ENCODE data around the gene LIME1. TPM values are rescaled to one million over a fixed set of nuclear protein-coding genes. Genes with fewer than 3 reads are reported as not detected.

Gene LIME1
- total and polyA plus RNA-seq, 2 of the 8 experiments (the other 6 are each of a cell fraction or from before 2014, with no cell fraction given), result 4.5 to 5.9 TPM

DNA sequence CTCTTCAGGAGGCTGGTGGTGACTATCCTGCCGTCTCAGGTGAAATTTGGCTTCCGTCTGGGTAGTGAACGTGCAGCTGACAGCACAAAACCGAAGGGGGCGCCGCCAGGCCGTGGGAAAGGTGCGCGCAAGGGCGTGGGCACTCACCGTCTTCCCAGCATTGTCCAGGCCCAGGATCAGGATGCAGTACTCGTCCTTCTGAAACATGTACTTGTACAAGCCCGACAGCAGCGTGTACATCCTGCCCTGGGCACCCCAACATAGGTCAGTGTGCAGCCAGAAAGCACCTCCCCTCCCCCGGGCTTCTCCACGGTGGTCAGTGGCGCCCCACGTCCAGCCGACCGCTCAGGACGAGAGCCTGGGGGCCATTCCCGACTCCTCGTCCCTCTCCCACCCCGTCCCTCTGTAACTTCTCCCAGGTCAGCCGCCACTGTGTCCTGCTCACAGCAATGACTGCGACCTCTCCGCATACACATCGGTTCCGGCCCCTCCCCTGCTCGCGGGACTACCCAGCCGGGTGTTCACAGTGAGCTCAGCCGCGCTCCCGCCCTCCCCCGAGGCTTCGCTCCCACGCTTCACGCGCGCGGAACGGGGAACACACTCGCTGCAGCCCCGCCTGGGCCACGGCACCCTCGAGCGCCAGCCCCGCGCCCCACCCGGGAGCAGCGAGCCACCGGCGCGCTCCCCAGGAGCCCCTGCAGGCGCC is 29.5 kb upstream of the LIME1 start:
- Histone ChIP-seq H2AFZ (ENCODE audit: low read length) (no peak overlapping the region), H4K20me1 (replicated peaks in 1 of 2; ENCODE audit: control insufficient read depth in 1 of 2, insufficient read depth in 2 of 2, low read length in 2 of 2) (peaks cover 8 to 16% of the 10 kb centered on the region in 2 experiments), H2AK5ac (ENCODE audit: low read depth, low read length) (no peak overlapping the region), H3K36me3 (ENCODE audit: control insufficient read depth in 2 of 4, insufficient read depth in 4 of 4, low read length in 3 of 4) (peaks cover 3 to 26% (median 12%) of the 10 kb centered on the region in 4 experiments), H3K14ac (ENCODE audit: insufficient read length) (no peak overlapping the region), H3K18ac (ENCODE audit: extremely low read depth, low read length) (no peak overlapping the region; the same call in 1 of the 2 replicates), H3K23me2 (ENCODE audit: low read depth, low read length) (peaks cover 5% of the 10 kb centered on the region; the same call in 1 of the 2 replicates), H2BK12ac (ENCODE audit: low read depth, low read length) (no peak overlapping the region), H3K27ac (ENCODE audit: low read depth, low read length) (no peak overlapping the region), H3K9ac (replicated peaks in 1 of 4; ENCODE audit: extremely low read depth in 1 of 4, low read depth in 3 of 4, low read length in 3 of 4) (peak overlapping the region; percentile 6 to 80 (median 45); a peak in 4 of 7 replicates), H4K8ac (ENCODE audit: extremely low read depth, insufficient read depth, low read length) (peak overlapping the region; percentile 80), H3K23ac (ENCODE audit: insufficient read length) (no peak overlapping the region), H3K79me1 (ENCODE audit: low read depth, low read length) (peaks cover 10% of the 10 kb centered on the region; the same call in 1 of the 2 replicates), H4K5ac (ENCODE audit: insufficient read length, low read depth, low read length) (no peak overlapping the region), H3K27me3 (replicated peaks in 1 of 4; ENCODE audit: control insufficient read depth in 3 of 4, extremely low read depth in 1 of 4, insufficient read depth in 3 of 4, low read length in 3 of 4) (no peaks in the 10 kb centered on the region), H2BK5ac (ENCODE audit: low read depth, low read length) (no peak overlapping the region; the same call in 1 of the 2 replicates), H3K4me3 (ENCODE audit: extremely low read depth in 1 of 4, insufficient read depth in 2 of 4, low read depth in 3 of 4, low read length in 4 of 4) (peak overlapping the region; percentile 46 to 88 (median 74)), H3K4me2 (ENCODE audit: insufficient read depth in 1 of 2, low read depth in 2 of 2, low read length in 2 of 2) (peak overlapping the region; percentile 41 to 97), H3K9me3 (ENCODE audit: insufficient read depth in 2 of 2, low read depth in 1 of 2, low read length in 1 of 2) (no peaks in the 10 kb centered on the region), H3K56ac (replicated peaks; ENCODE audit: insufficient read length, low read depth, low read length) (no peak overlapping the region), H4K91ac (replicated peaks; ENCODE audit: insufficient read length, low read length) (peak overlapping the region; percentile 30), H2BK120ac (replicated peaks; ENCODE audit: low read depth, low read length) (no peak overlapping the region), H3K4ac (replicated peaks; ENCODE audit: insufficient read length, low read depth, low read length) (no peak overlapping the region), H2BK20ac (ENCODE audit: low read length) (no peak overlapping the region), H2BK15ac (ENCODE audit: low read length) (no peak overlapping the region), H3K4me1 (replicated peaks in 1 of 4; ENCODE audit: control insufficient read depth in 3 of 4, insufficient read depth in 4 of 4, low read length in 3 of 4) (peaks cover 0 to 11% (median 6%) of the 10 kb centered on the region in 4 experiments; a peak in 5 of 7 replicates), H3K79me2 (ENCODE audit: control insufficient read depth in 1 of 2, insufficient read depth in 2 of 2, low read length in 2 of 2) (peaks cover 0 to 47% of the 10 kb centered on the region in 2 experiments; a peak in 3 of 4 replicates)
- POLR2A ChIA-PET (ENCODE audit: partially characterized antibody), result interaction anchor here (1.0 to 4.7 kb wide), 14 partner anchors 10 to 158 kb away, joined by 3 to 49 read pairs (median 5); partner anchors contain the start of genes LIME1, SLC2A4RG, STMN3 and TNFRSF6B
- TF ChIP-seq BRCA1 (IDR thresholded peaks at IDR 0.05; ENCODE audit: low read depth, low read length) (no peak), NANOG (IDR thresholded peaks at IDR 0.05; ENCODE audit: insufficient read depth, low read depth, low read length, poor library complexity, severe bottlenecking) (no peak), SIN3A (conservative IDR thresholded peaks at IDR 0.05 in 1 of 2, IDR thresholded peaks at IDR 0.05 in 1 of 2; ENCODE audit: low read depth in 1 of 2, low read length in 2 of 2) (peak in 1 of 2 experiments; percentile 60; a peak in 2 of 4 replicates), RAD21 (IDR thresholded peaks at IDR 0.05 in 1 of 2, conservative IDR thresholded peaks at IDR 0.05 in 1 of 2; ENCODE audit: low read depth in 2 of 2, low read length in 2 of 2) (peak; percentile 68 to 73)
- TF ChIP-seq, protein P1, sequence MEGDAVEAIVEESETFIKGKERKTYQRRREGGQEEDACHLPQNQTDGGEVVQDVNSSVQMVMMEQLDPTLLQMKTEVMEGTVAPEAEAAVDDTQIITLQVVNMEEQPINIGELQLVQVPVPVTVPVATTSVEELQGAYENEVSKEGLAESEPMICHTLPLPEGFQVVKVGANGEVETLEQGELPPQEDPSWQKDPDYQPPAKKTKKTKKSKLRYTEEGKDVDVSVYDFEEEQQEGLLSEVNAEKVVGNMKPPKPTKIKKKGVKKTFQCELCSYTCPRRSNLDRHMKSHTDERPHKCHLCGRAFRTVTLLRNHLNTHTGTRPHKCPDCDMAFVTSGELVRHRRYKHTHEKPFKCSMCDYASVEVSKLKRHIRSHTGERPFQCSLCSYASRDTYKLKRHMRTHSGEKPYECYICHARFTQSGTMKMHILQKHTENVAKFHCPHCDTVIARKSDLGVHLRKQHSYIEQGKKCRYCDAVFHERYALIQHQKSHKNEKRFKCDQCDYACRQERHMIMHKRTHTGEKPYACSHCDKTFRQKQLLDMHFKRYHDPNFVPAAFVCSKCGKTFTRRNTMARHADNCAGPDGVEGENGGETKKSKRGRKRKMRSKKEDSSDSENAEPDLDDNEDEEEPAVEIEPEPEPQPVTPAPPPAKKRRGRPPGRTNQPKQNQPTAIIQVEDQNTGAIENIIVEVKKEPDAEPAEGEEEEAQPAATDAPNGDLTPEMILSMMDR (IDR thresholded peaks at IDR 0.05; ENCODE audit: control extremely low read depth in 1 of 3, insufficient read depth in 1 of 3, low read depth in 1 of 3, low read length in 3 of 3), result peak; percentile 46 to 72 (median 69)
- WGBS, 2 experiments (ENCODE audit: extremely low coverage in 1 of 2, insufficient coverage in 1 of 2, insufficient read length in 1 of 2, insufficient replicate concordance in 2 of 2, low coverage in 1 of 2, low lambda C conversion rate in 2 of 2, missing lambda C conversion rate in 1 of 2), result 22% methylated on average over 39 of the region's 56 CpGs; no CpG with 5 or more reads in 1 of the 2 experiments
- CTCF ChIA-PET (ENCODE audit: partially characterized antibody), result interaction anchor here (0.6 to 2.2 kb wide), 12 partner anchors 8 to 1466 kb away, joined by 3 to 9 read pairs (median 3); partner anchors contain the start of genes LIME1, TNFRSF6B and TPD52L2
- DNase-seq (ENCODE audit: low read depth in 1 of 2, low spot score in 2 of 2) (peak in 1 of 2 experiments; percentile 67), FAIRE-seq (no peak)
